ENCODE data around the gene SPDYE16.
"Not testable (repeated sequence)": the region's sequence is repeated elsewhere in the genome, so short reads cannot be mapped to it uniquely, and the experiment has no call there.

Gene SPDYE16

DNA sequence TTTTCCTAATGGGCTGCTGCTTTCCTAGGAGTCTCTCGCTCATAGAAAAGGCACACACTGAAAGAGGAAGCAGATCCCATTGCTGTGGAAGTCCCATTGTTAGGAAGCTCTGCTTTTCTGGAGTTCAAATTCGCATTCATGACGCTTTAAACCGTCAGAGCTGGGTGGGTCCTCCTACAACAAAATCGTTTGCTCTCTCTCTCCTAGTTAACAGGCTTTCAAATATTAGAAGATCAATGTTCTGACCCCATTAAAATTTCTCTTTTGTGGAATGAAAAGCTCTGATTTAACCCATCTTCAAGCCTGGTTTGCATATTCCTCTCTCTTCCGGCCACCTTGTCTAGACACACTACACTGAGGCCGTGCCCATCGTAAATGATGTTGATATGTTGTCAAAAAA lies at the start of gene SPDYE16:
TSS of gene SPDYE16 (minus strand) at position 101 of the 400 bp plus-strand sequence. CDS start 1,838 bp downstream, outside the sequence.
- H3K4me1 ChIP-seq (ENCODE audit: control insufficient read depth, low read depth, low read length); H3K9me3 ChIP-seq (ENCODE audit: control insufficient read depth, low read depth, low read length); H3K9ac ChIP-seq (ENCODE audit: low read length); H3K27ac ChIP-seq (ENCODE audit: low read length); H3K27me3 ChIP-seq (ENCODE audit: control insufficient read depth, insufficient read depth, low read length); H3K36me3 ChIP-seq (ENCODE audit: control insufficient read depth, low read depth, low read length); H3K4me3 ChIP-seq (ENCODE audit: low read length): not testable (repeated sequence)

GRCh38 chr7:76592694-76593093 lies 49.6 kb upstream of the SPDYE16 start:
- not testable (repeated sequence) for H3K27ac ChIP-seq (ENCODE audit: low read length); H3K36me3 ChIP-seq (ENCODE audit: control insufficient read depth, low read depth, low read length); H3K4me3 ChIP-seq (ENCODE audit: low read length); H3K27me3 ChIP-seq (ENCODE audit: control insufficient read depth, insufficient read depth, low read length); H3K4me1 ChIP-seq (ENCODE audit: control insufficient read depth, low read depth, low read length); H3K9me3 ChIP-seq (ENCODE audit: control insufficient read depth, low read depth, low read length); H3K9ac ChIP-seq (ENCODE audit: low read length)

GRCh38 chr7:76591602-76592304 lies 48.7 kb upstream of the SPDYE16 start:
- H3K4me3 ChIP-seq (ENCODE audit: low read length); H3K27me3 ChIP-seq (ENCODE audit: control insufficient read depth, insufficient read depth, low read length); H3K36me3 ChIP-seq (ENCODE audit: control insufficient read depth, low read depth, low read length); H3K27ac ChIP-seq (ENCODE audit: low read length); H3K9me3 ChIP-seq (ENCODE audit: control insufficient read depth, low read depth, low read length); H3K9ac ChIP-seq (ENCODE audit: low read length); H3K4me1 ChIP-seq (ENCODE audit: control insufficient read depth, low read depth, low read length): not testable (repeated sequence)

GRCh38 chr7:76591033-76591432 lies 47.9 kb upstream of the SPDYE16 start:
- not testable (repeated sequence) for H3K9ac ChIP-seq (ENCODE audit: low read length); H3K4me1 ChIP-seq (ENCODE audit: control insufficient read depth, low read depth, low read length); H3K4me3 ChIP-seq (ENCODE audit: low read length); H3K9me3 ChIP-seq (ENCODE audit: control insufficient read depth, low read depth, low read length); H3K27me3 ChIP-seq (ENCODE audit: control insufficient read depth, insufficient read depth, low read length); H3K36me3 ChIP-seq (ENCODE audit: control insufficient read depth, low read depth, low read length); H3K27ac ChIP-seq (ENCODE audit: low read length)

DNA sequence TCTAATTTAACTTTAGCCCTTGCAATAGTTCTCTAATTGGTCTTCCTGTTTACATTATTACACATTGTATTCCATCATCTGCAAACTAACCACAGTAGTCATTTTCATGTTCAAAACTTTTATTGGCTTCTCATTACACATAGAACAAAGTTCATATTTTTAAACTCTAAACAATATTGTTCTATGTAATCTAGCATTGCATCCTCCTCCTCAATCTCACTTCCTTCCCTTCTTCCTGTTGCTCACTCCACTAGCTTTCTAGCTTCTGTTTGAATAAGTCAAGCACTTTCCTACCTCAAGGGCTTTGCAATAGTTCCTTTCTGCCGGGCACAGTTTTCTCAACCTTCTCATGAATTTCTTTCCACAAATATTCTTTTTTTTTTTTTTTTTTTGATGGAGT lies 45.5 kb upstream of the SPDYE16 start:
- H3K4me1 ChIP-seq (ENCODE audit: control insufficient read depth, low read depth, low read length); H3K4me3 ChIP-seq (ENCODE audit: low read length); H3K36me3 ChIP-seq (ENCODE audit: control insufficient read depth, low read depth, low read length); H3K27me3 ChIP-seq (ENCODE audit: control insufficient read depth, insufficient read depth, low read length); H3K27ac ChIP-seq (ENCODE audit: low read length); H3K9me3 ChIP-seq (ENCODE audit: control insufficient read depth, low read depth, low read length); H3K9ac ChIP-seq (ENCODE audit: low read length): not testable (repeated sequence)

DNA sequence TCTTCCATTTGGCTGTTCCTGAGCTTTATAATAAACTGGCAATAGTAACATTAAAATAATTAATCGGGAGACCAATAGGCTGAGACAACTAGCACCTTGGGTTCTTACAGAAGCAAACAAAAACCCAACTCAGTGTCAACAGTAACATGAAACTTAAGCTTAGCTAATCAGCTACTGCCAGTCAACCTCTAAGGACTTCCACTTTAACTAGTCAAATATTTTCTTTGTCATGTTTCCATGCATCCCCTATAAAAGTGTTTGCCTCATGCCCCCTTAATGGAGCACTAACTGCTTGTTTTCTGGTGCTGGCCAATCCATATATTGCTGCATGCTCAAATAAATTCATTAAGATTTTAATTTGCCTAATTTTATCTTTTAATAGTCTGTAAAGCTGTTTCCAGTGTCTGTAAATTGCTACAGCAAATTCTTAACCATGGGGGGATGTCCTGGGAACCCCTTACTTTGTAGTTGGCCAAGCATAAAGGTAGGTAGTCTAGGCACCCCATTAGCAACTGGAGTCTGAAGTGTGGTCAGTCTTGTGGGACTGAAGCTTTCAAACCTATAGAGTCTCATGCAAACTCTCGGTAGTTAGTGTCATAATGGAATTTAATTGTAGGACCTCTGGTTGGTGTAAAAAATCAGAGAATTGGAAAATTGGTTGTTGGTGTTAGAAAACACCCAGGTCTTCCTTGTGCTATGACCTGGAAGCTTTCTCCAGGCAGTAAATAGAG lies 43.7 kb upstream of the SPDYE16 start:
- H3K9me3 ChIP-seq (ENCODE audit: control insufficient read depth, low read depth, low read length); H3K27me3 ChIP-seq (ENCODE audit: control insufficient read depth, insufficient read depth, low read length); H3K4me1 ChIP-seq (ENCODE audit: control insufficient read depth, low read depth, low read length); H3K27ac ChIP-seq (ENCODE audit: low read length); H3K9ac ChIP-seq (ENCODE audit: low read length); H3K4me3 ChIP-seq (ENCODE audit: low read length); H3K36me3 ChIP-seq (ENCODE audit: control insufficient read depth, low read depth, low read length): not testable (repeated sequence)

DNA sequence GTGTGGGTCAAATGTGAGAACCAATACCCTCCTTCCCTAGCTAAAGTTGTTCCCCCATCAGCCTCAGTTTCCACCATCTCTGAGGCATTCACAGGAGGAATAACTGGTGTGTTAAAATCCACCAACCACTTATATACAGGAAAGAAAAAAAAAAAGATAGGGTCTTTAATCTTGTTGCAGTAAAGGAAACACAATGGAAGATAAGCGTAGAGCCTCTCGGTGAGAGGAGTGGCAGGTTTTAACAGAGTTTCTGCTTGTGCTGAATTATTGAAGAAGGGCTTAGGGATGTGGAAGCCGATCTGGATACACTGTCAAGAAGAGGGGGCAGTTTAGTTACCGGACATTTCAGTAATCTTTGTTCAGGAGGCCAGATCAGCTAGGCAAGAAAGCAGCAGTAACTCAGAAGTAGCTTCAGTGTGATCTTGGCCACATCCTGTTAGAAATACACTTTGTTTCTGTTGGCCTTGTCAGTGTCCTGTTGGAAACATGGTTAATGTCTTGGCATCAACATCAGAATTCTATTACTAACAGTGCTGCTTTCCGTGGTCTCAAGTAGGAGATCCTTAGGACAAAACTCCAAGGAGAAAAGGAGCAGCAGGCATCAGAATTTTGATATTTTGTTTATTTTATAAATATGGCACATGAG lies 40.7 kb upstream of the SPDYE16 start:
- not testable (repeated sequence) for H3K4me3 ChIP-seq (ENCODE audit: low read length); H3K9ac ChIP-seq (ENCODE audit: low read length); H3K27ac ChIP-seq (ENCODE audit: low read length); H3K27me3 ChIP-seq (ENCODE audit: control insufficient read depth, insufficient read depth, low read length); H3K9me3 ChIP-seq (ENCODE audit: control insufficient read depth, low read depth, low read length); H3K36me3 ChIP-seq (ENCODE audit: control insufficient read depth, low read depth, low read length); H3K4me1 ChIP-seq (ENCODE audit: control insufficient read depth, low read depth, low read length)

DNA sequence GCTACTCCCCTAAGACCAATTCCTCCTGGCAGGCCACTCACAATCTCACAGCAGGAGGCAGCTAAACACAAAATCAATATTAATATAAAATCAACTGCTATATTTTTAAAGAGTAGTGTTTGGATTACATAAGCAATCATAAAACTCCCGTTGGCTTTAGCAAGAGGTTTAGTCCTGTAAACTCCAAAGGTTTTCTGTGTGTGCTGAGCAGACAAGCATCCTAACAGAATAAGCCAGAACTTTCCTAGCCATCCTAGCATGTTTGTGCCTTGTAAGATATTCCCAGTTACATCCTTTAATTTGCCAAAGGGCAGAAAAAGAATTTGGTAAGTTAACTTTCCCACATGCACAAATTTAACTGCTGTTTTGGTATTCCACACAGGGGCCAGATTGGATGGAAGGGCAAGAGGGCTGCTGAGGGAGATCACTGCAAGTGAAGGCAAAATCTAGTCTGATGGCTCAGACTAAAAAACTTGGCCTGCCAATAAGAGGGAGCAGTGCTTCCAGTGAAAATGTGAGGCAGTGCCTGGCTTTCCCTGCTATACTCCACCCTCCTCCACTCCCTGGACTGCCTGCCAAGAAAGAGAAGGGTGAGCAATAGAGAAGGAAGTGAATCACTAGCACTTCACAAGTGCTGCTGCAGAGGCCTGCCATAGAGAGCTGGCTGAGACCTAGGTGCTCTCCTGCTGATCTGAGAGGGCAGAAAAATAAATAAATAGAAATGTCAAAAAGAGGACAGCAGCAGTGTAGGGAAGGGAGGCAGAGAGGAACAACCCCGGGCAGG lies 39.9 kb upstream of the SPDYE16 start:
- H3K9me3 ChIP-seq (ENCODE audit: control insufficient read depth, low read depth, low read length); H3K4me1 ChIP-seq (ENCODE audit: control insufficient read depth, low read depth, low read length); H3K9ac ChIP-seq (ENCODE audit: low read length); H3K27ac ChIP-seq (ENCODE audit: low read length); H3K27me3 ChIP-seq (ENCODE audit: control insufficient read depth, insufficient read depth, low read length); H3K4me3 ChIP-seq (ENCODE audit: low read length); H3K36me3 ChIP-seq (ENCODE audit: control insufficient read depth, low read depth, low read length): not testable (repeated sequence)

GRCh38 chr7:76575919-76576655 lies 33.0 kb upstream of the SPDYE16 start:
- H3K9me3 ChIP-seq (ENCODE audit: control insufficient read depth, low read depth, low read length); H3K27ac ChIP-seq (ENCODE audit: low read length); H3K27me3 ChIP-seq (ENCODE audit: control insufficient read depth, insufficient read depth, low read length); H3K4me3 ChIP-seq (ENCODE audit: low read length); H3K4me1 ChIP-seq (ENCODE audit: control insufficient read depth, low read depth, low read length); H3K36me3 ChIP-seq (ENCODE audit: control insufficient read depth, low read depth, low read length); H3K9ac ChIP-seq (ENCODE audit: low read length): not testable (repeated sequence)

- not testable (repeated sequence) for H3K36me3 ChIP-seq (ENCODE audit: control insufficient read depth, low read depth, low read length); H3K27ac ChIP-seq (ENCODE audit: low read length); H3K9ac ChIP-seq (ENCODE audit: low read length); H3K9me3 ChIP-seq (ENCODE audit: control insufficient read depth, low read depth, low read length); H3K4me1 ChIP-seq (ENCODE audit: control insufficient read depth, low read depth, low read length); H3K4me3 ChIP-seq (ENCODE audit: low read length); H3K27me3 ChIP-seq (ENCODE audit: control insufficient read depth, insufficient read depth, low read length)
Measured at GRCh38 chr7:76575431-76575830, 32.3 kb upstream of the SPDYE16 start.

DNA sequence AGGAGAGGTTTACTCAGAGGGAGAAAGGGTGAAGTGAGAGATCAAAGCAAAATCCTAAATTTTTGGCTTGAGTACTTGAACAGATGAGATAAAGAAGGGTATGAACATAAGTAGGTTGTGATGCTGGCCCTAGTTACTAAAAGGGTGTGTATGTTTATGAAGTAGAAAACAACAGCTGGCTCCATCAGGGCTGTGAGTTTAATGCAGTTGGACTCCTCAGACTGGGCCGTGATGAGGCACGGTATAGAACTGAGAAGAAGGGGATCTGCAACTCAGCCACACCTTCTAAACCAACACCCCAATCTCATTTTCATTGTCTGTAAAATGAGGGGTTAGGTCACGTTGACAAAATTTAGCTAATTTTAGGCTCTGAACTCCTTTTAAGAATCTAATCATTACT lies 29.2 kb upstream of the SPDYE16 start:
- H3K27me3 ChIP-seq (ENCODE audit: control insufficient read depth, insufficient read depth, low read length); H3K36me3 ChIP-seq (ENCODE audit: control insufficient read depth, low read depth, low read length); H3K9me3 ChIP-seq (ENCODE audit: control insufficient read depth, low read depth, low read length); H3K27ac ChIP-seq (ENCODE audit: low read length); H3K4me3 ChIP-seq (ENCODE audit: low read length); H3K4me1 ChIP-seq (ENCODE audit: control insufficient read depth, low read depth, low read length); H3K9ac ChIP-seq (ENCODE audit: low read length): not testable (repeated sequence)

Measured in iPS-18a (cell line).